GM21619 (cell line): ENCODE results near the gene PIGBOS1.
"Not testable (repeated sequence)": the region's sequence is repeated elsewhere in the genome, so short reads cannot be mapped to it uniquely, and the experiment has no call there.

Experiments used
- ATAC-seq: cut with Tn5 transposase; IDR thresholded peaks from one replicate; pipeline ENCODE4 v1.9.1; 2021; ENCODE audit not compliant: unreplicated experiment

PIGBOS1 gene

DNA sequence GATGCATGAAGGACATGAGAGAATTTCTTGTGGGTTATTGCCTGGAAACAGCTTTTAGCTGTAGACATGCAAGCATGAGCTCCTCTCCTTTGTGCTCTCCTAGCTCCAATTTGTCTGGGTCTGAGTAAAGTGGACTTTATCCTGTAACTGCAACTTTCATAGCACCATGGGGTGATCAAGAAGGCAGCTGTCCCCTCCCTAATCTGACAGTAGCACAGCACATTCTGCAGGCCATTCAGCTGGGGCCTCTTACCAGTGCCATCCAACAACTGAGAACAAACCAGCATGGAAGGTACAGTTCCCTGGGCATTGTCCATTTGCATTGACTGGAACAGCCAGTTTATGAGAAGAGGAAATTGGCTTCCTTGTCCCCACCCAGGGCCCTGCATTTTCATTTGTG, 21.6 kb downstream of the PIGBOS1 start:
- ATAC-seq: no peak

DNA sequence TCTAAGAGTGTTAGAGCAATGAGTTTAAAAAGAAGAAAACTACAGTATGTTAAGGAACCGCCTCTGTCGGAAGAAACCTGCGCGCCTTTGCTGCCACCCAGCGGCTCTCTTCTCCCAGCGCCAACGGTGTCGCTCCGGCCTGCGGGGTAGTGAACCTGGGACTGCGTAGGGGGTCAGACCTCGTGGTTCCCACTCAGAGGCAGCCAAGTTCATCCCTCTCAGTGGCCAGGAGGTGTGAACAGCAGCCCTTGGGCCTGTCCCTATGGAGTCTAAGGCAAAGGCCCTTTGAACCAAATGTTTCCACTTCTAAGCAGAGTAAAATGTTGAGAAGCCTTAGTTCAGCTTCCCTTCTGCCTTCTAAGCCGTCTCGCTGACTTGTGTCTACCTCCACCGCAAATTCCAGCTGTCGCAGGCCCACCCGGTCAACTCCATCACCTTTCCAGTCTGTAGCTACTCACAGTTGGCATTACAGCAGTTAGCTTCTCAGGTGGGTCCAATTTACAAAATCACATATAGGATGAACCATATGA, 28.3 kb downstream of the PIGBOS1 start:
- peak; percentile 68 for ATAC-seq

DNA sequence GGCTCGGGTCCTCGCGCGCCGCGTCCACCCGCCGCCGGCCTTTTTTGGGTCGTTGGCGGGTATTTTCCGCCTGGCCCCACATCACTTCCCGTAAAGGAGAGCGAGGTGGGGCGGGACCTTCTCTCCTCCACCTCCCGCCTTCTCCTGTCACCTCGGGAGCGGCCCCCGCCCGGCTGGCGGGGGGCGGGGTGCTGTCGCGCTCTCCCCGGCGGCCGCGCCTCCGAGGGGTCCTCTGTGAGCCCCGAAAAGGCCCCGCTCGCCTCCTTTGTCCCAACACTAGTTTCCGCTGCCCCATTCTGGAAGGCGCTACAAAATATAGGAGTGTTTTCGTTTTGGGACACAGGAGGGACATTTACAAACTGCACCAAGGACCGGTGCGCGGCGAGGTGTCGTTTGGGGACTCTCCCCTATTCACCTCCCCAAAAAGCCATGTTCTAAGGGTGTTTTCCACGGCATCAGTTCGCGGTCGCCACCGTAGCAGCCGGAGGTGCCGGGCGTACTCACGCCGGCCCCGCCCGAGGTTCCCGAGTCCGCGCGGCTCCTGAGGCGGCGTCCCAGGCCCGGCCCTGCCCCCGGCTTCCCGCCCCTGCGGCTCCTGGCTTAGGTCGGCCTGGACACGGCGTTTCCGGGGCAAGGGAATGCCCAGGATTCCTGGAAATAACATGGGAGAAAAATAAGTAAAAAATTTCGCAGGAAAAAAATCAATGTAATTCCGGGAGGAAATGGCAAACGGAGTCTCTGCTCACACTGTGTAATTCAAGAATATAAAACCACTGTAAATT, 29.0 kb downstream of the PIGBOS1 start, which contains the start of gene RAB27A:
Gene RAB27A, minus strand, starts transcription at position 68 of the 782 bp plus-strand sequence. CDS start 54,879 bp downstream, outside the sequence.
- peak; percentile 72 for ATAC-seq

DNA sequence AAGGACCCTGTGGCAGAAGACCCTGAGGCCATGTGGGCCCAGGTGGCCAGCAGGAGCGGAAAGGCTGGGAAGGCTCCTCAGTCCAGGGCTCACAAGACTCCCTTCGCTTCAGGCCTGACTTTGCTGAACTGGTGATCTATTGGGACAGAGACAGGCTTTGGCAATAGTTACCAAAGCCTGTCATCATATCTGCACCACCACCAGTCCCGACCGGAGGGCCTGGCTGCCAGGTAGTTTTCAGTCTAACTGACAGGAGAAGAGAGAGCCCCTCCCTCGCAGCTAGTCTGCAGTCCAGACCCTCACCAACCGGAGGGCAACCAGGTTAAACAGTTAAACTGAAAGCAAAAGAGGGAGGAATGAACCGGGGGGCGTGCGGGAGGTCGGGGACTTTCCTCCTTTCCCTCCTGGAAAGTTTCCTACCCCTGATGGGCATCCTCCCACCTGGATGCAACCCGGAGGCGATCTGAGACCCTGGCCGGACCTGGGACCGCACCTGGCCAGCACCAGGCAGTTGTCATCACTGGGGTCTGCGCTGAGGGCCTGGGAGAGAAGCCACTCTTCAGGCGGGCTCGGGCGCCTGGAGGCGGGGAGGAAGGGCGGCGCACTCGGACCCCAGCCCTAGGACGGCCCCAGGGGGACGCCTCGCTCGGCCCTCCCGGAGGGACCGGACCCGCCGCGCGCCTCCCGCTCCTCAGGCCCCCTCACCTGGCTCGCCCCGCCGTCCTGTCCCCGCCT, 29.7 kb downstream of the PIGBOS1 start:
- peak; percentile 36 for ATAC-seq

DNA sequence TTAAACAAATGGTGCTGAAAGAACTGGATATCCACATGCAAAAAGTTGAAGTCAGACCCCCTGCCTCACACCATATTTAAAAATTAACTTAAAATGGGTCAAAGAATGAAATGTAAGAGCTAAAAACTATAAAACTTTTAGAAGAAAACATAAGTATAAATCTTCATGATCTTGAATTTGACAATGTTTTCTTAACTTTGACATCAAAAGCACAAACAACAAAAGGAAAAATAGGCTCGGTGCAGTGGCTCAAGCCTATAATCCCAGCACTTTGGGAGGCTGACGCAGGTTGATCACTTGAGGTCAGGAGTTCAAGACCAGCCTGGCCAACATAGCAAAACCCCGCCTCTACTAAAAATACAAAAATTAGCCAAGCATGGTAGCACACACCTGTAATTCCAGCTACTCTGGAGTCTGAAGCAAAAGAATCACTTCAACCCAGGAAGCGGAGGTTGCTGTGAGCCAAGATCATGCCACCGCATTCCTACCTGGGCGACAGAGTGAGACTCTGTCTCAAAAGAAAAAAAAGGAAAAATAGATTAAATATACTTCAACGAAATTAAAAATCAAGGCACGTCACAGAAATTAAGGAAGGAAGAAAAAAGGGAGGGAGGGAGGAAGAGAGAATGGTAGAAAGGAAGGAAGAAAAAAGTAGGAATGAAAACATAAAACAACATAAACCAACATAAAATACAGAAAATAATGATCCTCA, 30.8 kb downstream of the PIGBOS1 start:
- ATAC-seq: no peak

DNA sequence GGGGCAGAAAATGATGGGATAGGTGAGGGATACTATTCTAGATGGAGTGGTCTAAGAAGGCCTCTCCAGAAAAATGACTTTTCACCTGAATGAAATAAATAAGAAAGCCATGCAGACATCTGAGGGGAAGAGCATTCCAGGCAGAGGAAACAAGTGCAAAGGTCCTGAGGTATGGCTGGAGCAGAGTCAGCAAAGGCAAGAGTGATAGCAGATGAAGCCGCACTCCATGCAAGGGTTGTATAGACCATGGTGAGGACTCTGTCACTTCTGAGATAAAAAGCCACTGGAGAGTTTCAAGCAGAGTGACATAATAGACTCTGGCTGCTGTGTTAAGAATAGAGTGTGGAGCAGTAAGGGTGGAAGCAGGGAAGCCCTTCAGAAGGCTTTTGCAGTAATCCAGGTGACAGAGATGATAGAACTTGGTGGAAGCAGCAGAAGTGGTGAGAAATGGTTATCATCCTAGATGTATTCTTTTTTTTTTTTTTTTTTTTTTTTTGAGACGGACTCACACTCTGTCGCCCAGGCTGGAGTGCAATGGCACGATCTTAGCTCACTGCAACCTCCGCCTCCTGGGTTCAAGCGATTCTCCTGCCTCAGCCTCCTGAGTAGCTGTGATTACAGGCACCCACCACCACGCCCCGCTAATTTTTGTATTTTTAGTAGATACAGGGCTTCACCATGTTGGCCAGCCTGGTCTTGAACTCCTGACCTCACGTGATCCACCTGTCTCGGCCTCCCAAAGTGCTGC, 32.3 kb downstream of the PIGBOS1 start:
- not testable (repeated sequence) for ATAC-seq

DNA sequence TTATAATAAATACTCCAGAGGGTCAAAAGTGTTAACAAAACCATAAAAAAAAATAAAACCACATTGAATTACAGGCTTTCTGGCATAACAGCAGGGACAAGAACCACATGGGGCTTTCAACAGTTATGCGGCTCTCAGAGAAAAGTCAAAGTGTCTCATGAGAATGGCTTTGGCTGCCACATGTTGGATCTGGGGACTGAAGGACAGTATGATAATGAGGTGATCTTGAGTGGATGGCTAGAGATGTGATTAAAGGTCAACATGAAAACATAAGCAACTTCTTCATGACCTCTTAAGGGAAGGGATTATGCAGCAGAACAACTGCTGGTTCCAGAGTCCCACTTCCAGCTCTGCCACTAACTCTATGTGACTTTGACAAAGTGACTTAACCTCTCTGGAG, 34.5 kb downstream of the PIGBOS1 start:
- no peak for ATAC-seq

DNA sequence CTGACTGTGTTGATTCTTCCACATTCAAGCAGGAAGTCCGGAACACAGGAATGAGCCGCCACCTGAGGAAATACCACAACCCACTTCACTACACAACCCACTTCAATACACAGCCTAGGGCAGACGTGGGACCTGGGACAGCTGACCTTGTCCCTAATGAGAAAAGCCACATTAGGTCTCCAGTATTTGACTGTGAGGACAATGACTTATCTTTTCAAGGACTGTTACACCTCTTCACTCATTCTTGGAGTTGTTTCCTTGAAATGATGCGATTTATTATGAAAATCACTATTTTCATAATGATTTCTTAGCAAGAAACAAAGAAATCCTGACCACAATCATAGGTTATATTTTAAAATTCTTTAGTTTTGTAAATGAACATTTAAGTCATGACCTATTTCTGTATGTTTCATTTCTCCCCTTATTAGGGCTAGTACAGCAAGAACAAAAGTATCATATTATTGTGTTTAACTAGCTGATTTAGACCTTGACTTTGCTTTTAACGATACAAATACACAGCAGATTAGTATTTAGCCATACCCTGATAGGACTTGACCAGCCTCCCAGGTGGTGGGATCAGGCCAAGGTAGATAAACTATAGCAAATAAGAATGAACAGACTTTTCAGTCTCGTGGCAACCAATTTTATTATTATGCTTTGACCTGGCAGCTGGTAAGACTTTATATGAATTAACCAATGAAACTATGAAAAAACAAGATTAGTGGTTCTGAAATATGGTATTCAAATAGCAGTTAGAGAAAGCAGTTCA, 35.4 kb downstream of the PIGBOS1 start:
- no peak for ATAC-seq

DNA sequence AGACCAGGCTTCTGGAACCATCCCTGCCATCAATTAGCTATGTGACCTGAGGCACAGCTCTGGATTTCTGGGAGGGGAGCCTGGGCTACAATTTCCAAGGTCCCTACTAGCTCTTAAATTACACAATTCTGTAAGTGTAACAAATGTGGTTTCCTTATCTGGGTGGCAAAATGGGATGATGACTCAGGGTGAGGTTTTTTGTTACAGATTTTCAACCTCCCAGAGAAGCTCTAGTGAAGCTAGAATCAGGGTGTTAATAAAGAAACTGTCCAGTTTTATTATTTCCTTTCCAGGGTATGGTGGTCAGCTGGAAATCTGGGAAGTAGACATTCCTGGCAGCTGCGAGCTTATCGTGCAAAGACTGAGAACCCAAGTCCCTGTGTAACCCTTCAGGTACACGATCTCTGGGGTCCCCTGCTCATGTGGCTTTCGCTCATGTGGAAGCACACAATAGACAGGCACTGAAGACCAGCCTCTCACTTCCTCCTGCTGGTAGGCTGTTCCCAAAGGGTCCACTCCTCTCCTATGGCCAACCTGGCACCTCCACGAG, 36.6 kb downstream of the PIGBOS1 start:
- no peak for ATAC-seq

DNA sequence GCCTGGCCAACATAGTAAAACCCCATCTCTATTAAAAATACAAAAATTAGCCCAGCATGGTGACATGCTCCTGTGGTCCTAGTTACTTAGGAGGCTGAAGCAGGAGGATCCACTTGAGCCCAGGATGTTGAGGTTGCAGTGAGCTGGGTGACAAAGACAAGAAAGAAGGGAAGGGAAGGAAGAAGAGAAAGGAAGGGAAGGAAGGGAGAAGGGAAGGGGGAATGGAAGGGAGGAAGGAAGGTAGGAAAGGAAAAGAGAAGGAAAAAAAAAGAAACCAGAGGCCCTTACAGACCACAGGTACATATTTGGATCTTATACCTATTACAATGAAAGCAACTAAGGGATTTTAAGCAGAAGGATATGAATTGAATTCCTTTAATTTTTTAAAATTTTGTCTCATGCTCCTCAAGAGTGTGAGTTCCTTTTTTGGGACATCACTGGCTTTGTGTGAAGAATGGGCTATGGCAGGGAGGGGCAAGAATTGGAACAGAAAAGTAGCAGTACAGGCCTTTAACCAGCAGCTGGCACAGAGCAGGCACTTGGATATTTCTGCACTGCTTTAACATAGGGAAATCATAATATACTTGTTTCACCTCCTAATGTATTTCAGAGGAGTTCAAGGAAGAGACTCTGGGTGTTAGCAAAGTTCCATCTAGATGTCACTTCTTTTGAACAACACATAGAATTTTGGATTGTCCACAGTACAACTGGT, 37.2 kb downstream of the PIGBOS1 start:
- no peak for ATAC-seq

DNA sequence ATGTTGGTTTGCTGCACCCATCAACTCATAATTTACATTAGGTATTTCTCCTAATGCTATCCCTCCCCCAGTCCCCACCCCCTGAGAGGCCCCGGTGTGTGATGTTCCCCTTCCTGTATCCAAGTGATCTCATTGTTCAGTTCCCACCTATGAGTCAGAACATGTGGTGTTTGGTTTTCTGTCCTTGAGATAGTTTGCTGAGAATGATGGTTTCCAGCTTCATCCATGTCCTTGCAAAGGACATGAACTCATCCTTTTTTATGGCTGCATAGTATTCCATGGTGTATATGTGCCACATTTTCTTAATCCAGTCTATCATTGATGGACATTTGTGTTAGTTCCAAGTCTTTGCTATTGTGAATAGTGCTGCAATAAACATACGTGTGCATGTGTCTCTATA, 38.3 kb downstream of the PIGBOS1 start:
- not testable (repeated sequence) for ATAC-seq

DNA sequence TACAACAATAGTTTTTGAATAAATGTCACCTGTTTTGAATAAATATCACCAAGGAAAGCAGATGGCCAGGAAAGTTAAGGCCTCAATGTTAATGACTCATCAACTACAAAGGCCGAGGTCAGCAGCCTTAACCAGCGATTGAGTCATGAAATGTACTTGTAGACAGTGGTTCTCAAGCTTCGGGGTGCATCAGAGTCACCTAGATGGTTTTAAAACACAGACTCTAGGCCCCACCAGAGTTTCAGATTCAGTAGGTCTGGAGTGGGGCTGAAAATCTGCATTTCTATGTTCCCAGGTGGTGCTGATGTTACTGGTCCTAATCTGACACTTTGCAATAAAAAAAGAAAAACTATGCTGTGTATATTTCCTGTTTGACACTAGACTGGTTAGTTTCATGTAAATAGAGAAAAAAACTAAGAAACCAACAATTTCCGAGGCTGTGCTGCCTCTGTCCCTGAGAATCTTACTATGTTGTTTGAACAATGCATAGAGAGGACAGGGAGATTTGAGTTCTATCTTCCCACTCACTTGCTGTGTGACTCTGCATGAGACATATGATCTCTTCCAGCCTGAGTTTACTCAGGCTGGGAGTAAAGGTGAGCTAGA, 39.1 kb downstream of the PIGBOS1 start:
- peak; percentile 78 for ATAC-seq

DNA sequence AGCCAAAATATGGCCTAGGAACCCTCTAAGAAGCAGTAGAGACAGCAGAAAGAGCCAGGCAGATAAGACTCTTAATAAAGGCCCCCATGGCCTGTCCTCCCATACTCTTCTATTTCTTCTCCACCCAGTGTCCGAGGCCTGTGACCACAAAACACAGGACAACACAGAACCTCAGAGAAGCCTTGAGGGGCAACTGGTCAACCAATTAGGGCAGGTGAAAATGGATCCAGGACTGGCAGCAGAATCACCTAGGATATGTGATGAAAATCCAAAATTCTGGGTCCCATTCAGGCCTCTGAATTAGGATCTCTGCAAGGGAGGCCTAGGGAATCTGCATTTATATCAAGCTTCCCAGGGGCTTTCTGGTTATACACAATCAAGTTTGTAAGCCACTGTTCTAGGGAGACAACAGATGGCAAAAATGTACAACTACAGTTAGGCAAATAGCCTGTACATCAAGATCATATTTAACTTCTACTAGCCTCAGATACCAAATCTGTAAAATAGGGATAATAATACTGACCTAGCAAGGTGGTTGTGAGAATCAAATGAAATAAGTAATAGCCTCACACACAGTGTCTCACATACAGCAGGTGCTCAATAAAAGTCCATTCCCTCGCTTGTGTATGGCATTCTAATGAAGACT, 39.7 kb downstream of the PIGBOS1 start:
- no peak for ATAC-seq

DNA sequence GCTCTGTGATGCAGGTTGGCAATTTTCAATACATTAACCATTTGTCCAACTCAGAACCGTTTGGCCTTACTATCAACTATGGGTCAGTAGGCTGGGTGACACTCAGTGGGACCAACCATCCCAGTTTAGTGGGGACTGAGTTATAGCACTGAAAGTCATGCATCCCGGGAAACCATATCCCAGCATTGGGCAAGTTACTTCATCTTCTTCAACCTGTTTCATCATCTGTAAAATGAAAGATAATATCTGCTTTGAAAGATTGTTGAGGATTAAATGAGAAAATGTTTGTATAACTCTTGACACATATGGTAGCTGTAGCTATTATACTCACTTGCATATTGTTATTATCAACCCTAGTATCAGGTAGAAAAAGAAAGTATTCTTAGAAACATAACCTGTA, 41.2 kb downstream of the PIGBOS1 start:
- ATAC-seq: no peak

DNA sequence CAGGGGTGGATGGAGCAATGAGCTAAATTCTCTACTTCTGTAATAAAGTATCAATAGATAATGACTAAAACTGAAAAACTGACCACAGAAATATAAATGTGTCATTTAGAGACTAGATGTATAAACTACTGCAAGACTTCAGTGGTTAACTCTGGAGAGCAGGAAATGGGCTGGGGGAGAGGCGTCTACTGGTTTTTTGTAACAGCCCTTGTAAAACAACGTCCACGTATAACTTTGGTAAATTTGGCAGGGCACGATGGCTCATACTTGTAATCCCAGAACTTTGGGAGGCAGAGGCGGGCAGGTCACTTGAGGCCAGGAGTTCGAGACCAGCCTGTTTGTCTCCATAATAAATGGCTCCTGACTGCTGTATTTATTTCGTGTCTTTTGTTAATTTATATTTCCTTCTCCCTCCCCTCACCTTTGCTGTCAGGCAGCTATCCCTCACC, 41.8 kb downstream of the PIGBOS1 start:
- ATAC-seq: peak; percentile 47

DNA sequence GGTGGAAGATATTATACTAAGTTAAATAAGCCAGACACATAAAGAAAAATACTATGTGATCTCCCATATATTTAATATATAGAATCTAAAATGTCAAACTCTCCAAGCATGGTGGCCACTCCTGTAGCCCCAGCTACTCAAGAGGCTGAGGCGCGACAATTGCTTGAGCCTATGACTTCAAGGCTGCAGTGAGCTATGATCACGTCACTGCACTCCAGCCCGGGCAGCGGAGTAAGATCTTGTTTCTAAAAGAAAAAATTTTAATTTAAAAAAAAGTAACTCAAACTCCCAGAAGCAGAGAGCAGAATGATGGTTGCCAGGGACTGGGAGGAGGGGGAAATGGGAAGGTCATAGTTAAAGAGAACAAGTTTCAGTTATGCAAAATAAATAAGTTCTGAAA, 42.6 kb downstream of the PIGBOS1 start:
- ATAC-seq: no peak

DNA sequence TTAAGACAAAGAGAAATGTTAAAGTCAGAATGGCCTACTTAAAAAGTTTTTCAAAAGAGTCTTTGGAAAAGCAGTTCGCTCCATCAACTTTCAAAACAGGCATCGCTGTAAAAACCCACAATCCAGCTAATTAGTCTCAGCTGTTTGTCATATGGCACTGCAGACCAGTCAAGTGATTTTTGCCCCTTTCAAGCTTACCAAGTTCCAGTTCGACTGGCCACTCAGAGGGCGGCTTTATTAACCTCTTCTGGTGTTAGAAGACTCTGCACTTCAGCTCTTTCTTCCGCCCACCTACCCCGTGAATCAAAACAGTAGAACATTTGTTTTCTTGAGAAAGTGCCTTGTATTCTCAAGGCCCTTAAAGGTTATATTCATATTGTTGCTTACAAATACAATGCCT, 48.6 kb downstream of the PIGBOS1 start:
- ATAC-seq: no peak

DNA sequence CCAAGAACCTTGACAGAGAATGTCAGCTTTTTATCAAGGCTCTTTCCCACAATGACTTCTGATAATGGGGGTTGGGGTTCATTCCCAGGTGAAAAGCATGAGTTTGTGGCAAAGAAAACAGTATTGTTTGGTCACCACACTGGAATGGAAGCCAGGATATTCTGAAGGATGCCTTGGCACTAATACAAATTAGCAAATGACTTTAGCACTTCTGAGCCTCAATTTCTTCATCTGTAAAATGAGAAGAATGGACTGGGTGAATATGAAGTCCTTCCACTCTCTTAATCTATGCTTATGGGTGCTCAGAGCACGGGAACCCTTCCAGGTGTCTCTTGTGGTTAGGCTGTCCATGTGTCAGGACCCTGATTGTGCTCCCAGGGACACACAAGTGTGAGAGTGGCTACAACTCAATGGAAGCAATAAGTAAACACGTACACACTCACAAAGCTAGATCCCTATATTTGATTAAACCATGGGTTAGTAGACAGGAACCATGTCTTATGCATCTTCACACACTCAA, 50.7 kb downstream of the PIGBOS1 start:
- no peak for ATAC-seq
